Testis (tissue), 2 donors: ENCODE measurements around the gene TAS2R31.

Experiments used
- CTCF ChIP-seq, 3 experiments: fragments of 450-650 bp in 2 of 3; fragments of 200-600 bp in 1 of 3; sonication (generic) in 1 of 3; IDR thresholded peaks; one replicate each; pipeline ENCODE4 v1.5.1; 2016 to 2019; ENCODE audit warnings: antibody characterized with exemption in 3 of 3, mild to moderate bottlenecking in 2 of 3, moderate library complexity in 1 of 3
- POLR2A ChIP-seq: fragments of 450-650 bp; IDR thresholded peaks from one replicate; pipeline ENCODE4 v1.6.1; 2017; ENCODE audit warnings: antibody characterized with exemption, mild to moderate bottlenecking, moderate library complexity

- TF ChIP-seq CTCF (IDR thresholded peaks at IDR 0.05) = no peak
- no peak for TF ChIP-seq POLR2A
These were observed 36.3 kb upstream of the TAS2R31 start for GRCh38 chr12:11067514-11067913.
